Neural progenitor cell (in vitro differentiated cells): ENCODE results near the gene PSKH1.

Experiments
- CTCF ChIP-seq: fragments of 200-600 bp; sonication (generic); IDR thresholded peaks from 2 replicates; pipeline ENCODE4 v1.5.1; 2017; ENCODE audit warnings: antibody characterized with exemption, mild to moderate bottlenecking
- EZH2 ChIP-seq: fragments of 200-600 bp; sonication (generic); IDR thresholded peaks from 2 replicates; pipeline ENCODE4 v1.6.1; 2017; ENCODE audit warnings: antibody characterized with exemption, mild to moderate bottlenecking, moderate library complexity
- EZH2phosphoT487 ChIP-seq: fragments of 200-600 bp; sonication (generic); IDR thresholded peaks from 2 replicates; pipeline ENCODE4 v1.6.1; 2017; ENCODE audit warnings: antibody characterized with exemption

GRCh38 chr16:67874372-67874771, 18.7 kb upstream of the PSKH1 start:
- no peak for TF ChIP-seq EZH2
- no peak for TF ChIP-seq CTCF
- no peak for TF ChIP-seq EZH2phosphoT487
